Naive thymus-derived CD4-positive, alpha-beta T cell (primary cell): Measurements from ENCODE around the gene COLEC11. TPM values are rescaled to one million over a fixed set of nuclear protein-coding genes. Genes with fewer than 3 reads are reported as not detected.
"Not testable (repeated sequence)": the region's sequence is repeated elsewhere in the genome, so short reads cannot be mapped to it uniquely, and the experiment has no call there.

Experiments
- ATAC-seq: fragments of 150-1000 bp; cut with Tn5 transposase; 2 replicates; pipeline ENCODE4 v1.10.0; 2021; ENCODE audit warnings: mild to moderate bottlenecking, moderate library complexity
- CTCF ChIA-PET: fragments of 350-600 bp; sonication (Branson Sonifier 250); formaldehyde crosslinking; loops from one replicate; lab custom pipeline; 2021; ENCODE audit warnings: antibody characterized with exemption; lab: Charles Lee
- POLR2A ChIA-PET: fragments of 350-600 bp; sonication (Branson Sonifier 250); formaldehyde crosslinking; loops from one replicate; lab custom pipeline; 2021; ENCODE audit warnings: antibody characterized with exemption, inconsistent platforms; lab: Charles Lee
- DNase-seq, 9 donors: peaks; one replicate each; pipeline versions ENCODE4 v3.0.0 to v3.0.0-alpha.2; 2020 to 2022; ENCODE audit warnings: mixed read lengths in 1 of 9
- H3K27ac ChIP-seq: one replicate; pipeline ENCODE4 v1.7.0; 2013; ENCODE audit warnings: mild to moderate bottlenecking, low read depth, low read length, moderate library complexity
- H3K27me3 ChIP-seq, 2 donors: one replicate each; pipeline ENCODE4 v1.7.0; 2013; ENCODE audit warnings: low read length in 2 of 2, mild to moderate bottlenecking in 2 of 2, moderate library complexity in 2 of 2; ENCODE audit not compliant: control insufficient read depth in 2 of 2, insufficient read depth in 2 of 2
- H3K36me3 ChIP-seq, 3 experiments: 1 replicate in 2 of 3; 2 replicates in 1 of 3; pipeline ENCODE4 v1.7.0; 2013; ENCODE audit warnings: low read length in 3 of 3, mild to moderate bottlenecking in 3 of 3, moderate library complexity in 1 of 3; ENCODE audit not compliant: insufficient read depth in 3 of 3, control insufficient read depth in 2 of 3
- H3K4me1 ChIP-seq, 2 donors: one replicate each; pipeline ENCODE4 v1.7.0; 2013; ENCODE audit warnings: low read length in 2 of 2, mild to moderate bottlenecking in 2 of 2, moderate library complexity in 1 of 2; ENCODE audit not compliant: control insufficient read depth in 2 of 2, insufficient read depth in 2 of 2
- H3K4me3 ChIP-seq: 2 replicates; pipeline ENCODE4 v1.7.0; 2013; ENCODE audit warnings: mild to moderate bottlenecking, low read length
- H3K9me3 ChIP-seq, 3 experiments: 1 replicate in 2 of 3; 2 replicates in 1 of 3; pipeline ENCODE4 v1.7.0; 2013; ENCODE audit warnings: low read length in 3 of 3; ENCODE audit not compliant: control insufficient read depth in 2 of 3
- H3K27ac Mint-ChIP-seq, 9 donors: one replicate each; pipeline ENCODE4 v1.8.0; 2020 to 2022; ENCODE audit warnings: mixed read lengths in 9 of 9, mild to moderate bottlenecking in 8 of 9, moderate library complexity in 5 of 9, inconsistent platforms in 2 of 9
- H3K27me3 Mint-ChIP-seq, 5 donors: one replicate each; pipeline ENCODE4 v1.8.0; 2021 to 2022; ENCODE audit warnings: mixed read lengths in 5 of 5, mild to moderate bottlenecking in 1 of 5
- H3K36me3 Mint-ChIP-seq, 5 donors: one replicate each; pipeline ENCODE4 v1.8.0; 2020 to 2022; ENCODE audit warnings: mixed read lengths in 5 of 5, mild to moderate bottlenecking in 3 of 5, inconsistent platforms in 1 of 5
- H3K4me1 Mint-ChIP-seq, 7 donors: one replicate each; pipeline ENCODE4 v1.8.0; 2020 to 2022; ENCODE audit warnings: mixed read lengths in 7 of 7, mild to moderate bottlenecking in 3 of 7, inconsistent platforms in 1 of 7
- H3K4me3 Mint-ChIP-seq, 10 donors: one replicate each; pipeline ENCODE4 v1.8.0; 2020 to 2022; ENCODE audit warnings: mild to moderate bottlenecking in 10 of 10, mixed read lengths in 10 of 10, moderate library complexity in 6 of 10, inconsistent platforms in 2 of 10
- H3K9me3 Mint-ChIP-seq, 11 donors: one replicate each; pipeline ENCODE4 v1.8.0; 2020 to 2022; ENCODE audit warnings: mixed read lengths in 11 of 11, mild to moderate bottlenecking in 4 of 11, inconsistent platforms in 1 of 11, moderate library complexity in 1 of 11
- intact Hi-C, 2 donors: fragments of 100-400 bp; cut with micrococcal nuclease; formaldehyde crosslinking; loops; one replicate each; pipeline ENCODE4 v1.15.1; 2023
- polyA plus RNA-seq, 2 donors: library from polyadenylated mRNA; unstranded; fragments of 300-500 nt; fragmentation: Illumina TruSeq; gene quantifications; one replicate each; pipeline ENCODE4 v1.2.3, GENCODE V29; 2021
- total RNA-seq, 6 experiments: library from RNA in 5 of 6; stranded (reverse) in 5 of 6; gene quantifications; 1 replicate in 5 of 6; 2 replicates in 1 of 6; pipeline ENCODE4 v1.2.3 and lab custom pipeline; 2021 to 2026

The COLEC11 gene
- total and polyA plus RNA-seq, 7 experiments from 2014 or later: 0.46 to 0.48 TPM; not detected in 5

DNA sequence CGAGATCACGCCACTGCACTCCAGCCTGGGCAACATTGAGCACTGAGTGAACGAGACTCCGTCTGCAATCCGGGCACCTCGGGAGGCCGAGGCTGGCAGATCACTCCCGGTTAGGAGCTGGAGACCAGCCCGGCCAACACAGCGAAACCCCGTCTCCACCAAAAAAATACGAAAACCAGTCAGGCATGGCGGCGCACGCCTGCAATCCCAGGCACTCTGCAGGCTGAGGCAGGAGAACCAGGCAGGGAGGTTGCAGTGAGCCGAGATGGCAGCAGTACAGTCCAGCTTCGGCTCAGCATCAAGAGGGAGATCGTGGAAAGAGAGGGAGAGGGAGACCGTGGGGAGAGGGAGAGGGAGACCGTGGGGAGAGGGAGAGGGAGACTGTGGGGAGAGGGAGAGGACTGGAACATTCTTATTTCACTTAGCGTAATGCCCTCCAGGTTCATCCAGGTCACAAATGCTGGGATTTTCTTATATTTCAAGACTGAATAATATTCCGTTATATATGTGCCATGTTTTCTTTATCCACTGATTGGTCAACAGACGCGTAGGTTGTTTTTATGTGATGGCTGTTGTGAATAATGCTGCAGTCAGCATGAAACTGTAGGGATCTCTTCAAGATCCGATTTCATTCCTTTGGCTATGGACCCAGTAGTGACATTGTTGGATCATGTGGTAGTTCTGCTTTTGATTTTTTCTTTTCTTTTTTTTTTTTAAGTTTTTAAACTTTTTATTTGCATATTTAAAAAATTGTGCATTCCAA, 21.7 kb downstream of the COLEC11 start:
- intact Hi-C loops, DNase-seq, H3K9me3 ChIP-seq, H3K36me3 ChIP-seq, POLR2A ChIA-PET, H3K27me3 ChIP-seq, H3K36me3 Mint-ChIP-seq, CTCF ChIA-PET, H3K4me3 Mint-ChIP-seq, H3K27ac ChIP-seq, H3K4me3 ChIP-seq, H3K4me1 ChIP-seq, H3K4me1 Mint-ChIP-seq, ATAC-seq: not testable (repeated sequence)
- Mint-ChIP-seq H3K9me3 (peaks cover 0 to 42% (median 10%) of the 10 kb centered on the region in 11 donors), H3K27me3 (peaks cover 0 to 12% (median 3%) of the 10 kb centered on the region in 5 donors), H3K27ac (peak overlapping the region in 1 of 9 donors; percentile 73)

DNA sequence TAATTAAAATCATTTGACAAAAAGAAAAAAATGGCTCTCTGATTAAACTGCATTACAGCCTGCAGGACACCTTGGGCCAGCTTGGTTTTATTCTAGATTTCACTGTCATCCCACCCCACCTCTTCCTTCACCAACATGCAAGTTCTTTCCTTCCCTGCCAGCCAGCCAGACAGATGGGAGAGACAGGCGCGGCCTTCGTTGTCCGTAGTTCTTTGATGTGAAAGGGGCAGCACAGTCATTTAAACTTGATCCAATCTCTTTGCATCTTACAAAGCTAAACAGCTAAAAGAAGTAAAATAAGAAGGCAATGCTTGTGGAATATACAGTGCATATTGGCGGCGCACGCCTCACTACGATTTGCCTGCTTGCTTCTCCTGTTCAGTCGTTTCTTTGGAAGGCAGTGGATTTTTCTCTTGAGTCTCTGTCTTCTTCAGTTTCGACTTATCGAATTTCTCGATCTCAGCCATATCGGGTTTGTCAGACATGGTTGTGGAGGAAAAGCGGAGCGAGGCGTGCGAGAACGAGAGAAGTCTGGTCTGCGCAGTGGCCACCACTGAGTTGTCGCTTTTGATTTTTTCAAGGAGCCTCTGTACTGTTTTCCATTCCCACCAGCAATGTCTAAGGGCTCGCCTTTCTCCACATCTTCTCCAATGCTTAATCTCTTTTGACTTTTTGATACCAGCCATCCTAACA, 22.4 kb downstream of the COLEC11 start:
- peaks cover 0 to 12% (median 3%) of the 10 kb centered on the region in 5 donors for H3K27me3 Mint-ChIP-seq
- POLR2A ChIA-PET: no interaction called here
- Histone ChIP-seq H3K27ac (no peak overlapping the region), H3K4me1 (no peaks in the 10 kb centered on the region), H3K9me3 (no peaks in the 10 kb centered on the region), H3K4me3 (no peak overlapping the region), H3K36me3 (no peaks in the 10 kb centered on the region), H3K27me3 (no peaks in the 10 kb centered on the region)
- H3K27ac Mint-ChIP-seq: no peak overlapping the region
- ATAC-seq (no peak), DNase-seq (no peak)
- peaks cover 0 to 9% (median 0%) of the 10 kb centered on the region in 5 donors for H3K36me3 Mint-ChIP-seq
- peaks cover 0 to 42% (median 7%) of the 10 kb centered on the region in 11 donors for H3K9me3 Mint-ChIP-seq
- H3K4me3 Mint-ChIP-seq: no peak overlapping the region
- H3K4me1 Mint-ChIP-seq: no peaks in the 10 kb centered on the region
- CTCF ChIA-PET: no interaction called here
- intact Hi-C loops: no loop called here

DNA sequence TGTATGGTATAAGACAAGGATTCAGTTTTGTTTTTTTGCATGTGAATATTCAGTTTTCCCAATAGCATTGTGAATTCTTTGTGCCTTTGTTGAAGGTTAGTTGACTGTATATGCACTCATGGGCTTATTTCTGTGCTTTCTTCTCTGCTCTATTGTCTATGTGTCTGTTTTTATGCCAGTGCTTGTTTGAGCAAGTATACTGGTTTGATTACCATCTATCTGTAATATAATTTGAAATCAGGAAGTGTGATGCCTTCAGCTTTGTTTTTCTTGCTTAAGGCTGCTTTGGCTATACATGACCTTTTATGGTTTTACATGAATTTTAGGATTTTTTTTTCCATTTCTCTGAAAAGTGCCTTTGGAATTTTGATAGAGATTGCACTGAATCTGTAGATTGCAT, 23.5 kb downstream of the COLEC11 start:
- ATAC-seq (no peak), DNase-seq (no peak)
- Mint-ChIP-seq H3K4me1 (no peaks in the 10 kb centered on the region), H3K36me3 (peaks cover 0 to 8% (median 0%) of the 10 kb centered on the region in 5 donors), H3K27me3 (peaks cover 0 to 12% (median 3%) of the 10 kb centered on the region in 5 donors), H3K9me3 (peaks cover 0 to 41% (median 7%) of the 10 kb centered on the region in 11 donors), H3K27ac (no peak overlapping the region), H3K4me3 (no peak overlapping the region)
- no peaks in the 10 kb centered on the region for H3K27me3 ChIP-seq
- intact Hi-C loops: no loop called here
- POLR2A ChIA-PET: no interaction called here
- H3K4me3 ChIP-seq: no peak overlapping the region
- H3K9me3 ChIP-seq: no peaks in the 10 kb centered on the region
- H3K36me3 ChIP-seq: no peaks in the 10 kb centered on the region
- H3K4me1 ChIP-seq: no peaks in the 10 kb centered on the region
- CTCF ChIA-PET: no interaction called here
- H3K27ac ChIP-seq: no peak overlapping the region

DNA sequence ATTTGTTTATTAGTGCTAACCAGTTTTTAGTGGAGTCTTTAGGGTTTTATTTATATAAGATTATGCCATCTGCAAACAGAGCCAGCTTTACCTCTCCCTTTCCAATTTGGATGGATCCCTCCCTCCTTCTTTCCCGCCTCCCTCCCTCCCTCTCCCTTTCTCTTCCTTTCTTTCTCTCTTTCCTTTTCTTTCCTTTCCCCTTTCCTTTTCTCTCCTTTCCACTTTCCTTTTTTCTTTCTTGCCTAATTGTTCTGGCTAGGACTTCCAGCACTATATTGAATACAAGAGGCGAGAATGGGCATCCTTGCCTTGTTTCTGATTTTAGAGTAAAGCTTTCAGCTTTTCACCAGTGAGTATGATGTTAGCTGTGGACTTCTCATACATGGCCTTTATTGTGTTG, 24.1 kb downstream of the COLEC11 start:
- peaks cover 0 to 36% (median 7%) of the 10 kb centered on the region in 11 donors for H3K9me3 Mint-ChIP-seq
- intact Hi-C loops: no loop called here
- no peaks in the 10 kb centered on the region for H3K9me3 ChIP-seq
- DNase-seq (no peak), ATAC-seq (no peak)
- POLR2A ChIA-PET: no interaction called here
- no peaks in the 10 kb centered on the region for H3K36me3 ChIP-seq
- no peaks in the 10 kb centered on the region for H3K4me1 Mint-ChIP-seq
- no peak overlapping the region for H3K4me3 Mint-ChIP-seq
- no peak overlapping the region for H3K27ac ChIP-seq
- no peak overlapping the region for H3K4me3 ChIP-seq
- H3K36me3 Mint-ChIP-seq: peaks cover 0 to 5% (median 0%) of the 10 kb centered on the region in 5 donors
- no peaks in the 10 kb centered on the region for H3K27me3 ChIP-seq
- H3K4me1 ChIP-seq: no peaks in the 10 kb centered on the region
- CTCF ChIA-PET: no interaction called here
- no peak overlapping the region for H3K27ac Mint-ChIP-seq
- H3K27me3 Mint-ChIP-seq: peaks cover 0 to 14% (median 3%) of the 10 kb centered on the region in 5 donors

DNA sequence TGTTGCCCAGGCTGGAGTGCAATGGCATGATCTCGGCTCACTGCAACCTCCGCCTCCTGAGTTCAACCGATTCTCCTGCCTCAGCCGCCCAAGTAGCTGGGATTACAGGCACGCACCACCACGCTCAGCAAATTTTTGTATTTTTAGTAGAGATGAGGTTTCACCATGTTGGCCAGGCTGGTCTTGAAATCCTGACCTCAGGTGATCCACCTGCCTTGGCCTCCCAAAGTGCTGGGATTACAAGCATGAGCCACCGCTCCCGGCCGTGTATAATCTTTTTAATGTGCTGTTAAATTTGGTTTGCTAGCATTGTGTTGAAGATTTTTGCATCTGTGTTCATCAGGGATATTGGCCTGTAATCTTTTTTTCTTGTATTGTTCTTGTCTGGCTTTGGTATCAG, 24.7 kb downstream of the COLEC11 start:
- H3K36me3 Mint-ChIP-seq, H3K27ac Mint-ChIP-seq, ATAC-seq, H3K27me3 ChIP-seq, POLR2A ChIA-PET, H3K4me1 Mint-ChIP-seq, CTCF ChIA-PET, intact Hi-C loops, H3K4me3 ChIP-seq, H3K9me3 ChIP-seq, H3K4me1 ChIP-seq, H3K27ac ChIP-seq, H3K36me3 ChIP-seq, H3K4me3 Mint-ChIP-seq: not testable (repeated sequence)
- DNase-seq: peak in 1 of 9 donors; percentile 1
- Mint-ChIP-seq H3K9me3 (peaks cover 0 to 30% (median 7%) of the 10 kb centered on the region in 11 donors), H3K27me3 (peaks cover 0 to 14% (median 3%) of the 10 kb centered on the region in 5 donors)

DNA sequence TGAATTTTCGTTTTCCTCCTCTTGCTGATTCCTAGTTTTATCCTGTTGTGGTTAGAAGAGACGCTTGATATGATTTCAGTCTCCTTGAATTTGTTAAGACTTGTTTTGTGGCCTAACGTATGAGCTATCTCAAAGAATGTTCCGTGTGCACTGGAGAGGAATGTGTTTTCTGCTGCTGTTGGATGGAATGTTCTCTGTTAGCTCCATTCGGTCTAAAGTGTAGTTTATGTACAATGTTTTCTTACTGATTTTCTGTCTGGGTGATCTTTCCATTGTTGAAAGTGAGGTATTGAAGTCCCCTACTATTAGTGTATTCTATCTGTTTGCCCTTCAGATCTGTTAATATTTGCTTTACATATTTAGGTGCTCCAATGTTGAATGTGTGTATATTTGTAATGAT, 25.9 kb downstream of the COLEC11 start:
- no peak overlapping the region for H3K4me3 Mint-ChIP-seq
- ATAC-seq: no peak
- no peak overlapping the region for H3K27ac ChIP-seq
- peaks cover 0 to 14% (median 3%) of the 10 kb centered on the region in 5 donors for H3K27me3 Mint-ChIP-seq
- no peaks in the 10 kb centered on the region for H3K4me1 ChIP-seq
- H3K4me3 ChIP-seq: no peak overlapping the region
- intact Hi-C loops: no loop called here
- peak overlapping the region in 1 of 9 donors; percentile 37 for H3K27ac Mint-ChIP-seq
- no peak for DNase-seq
- H3K36me3 Mint-ChIP-seq: peaks cover 0 to 5% (median 0%) of the 10 kb centered on the region in 5 donors
- POLR2A ChIA-PET: no interaction called here
- H3K9me3 ChIP-seq: no peaks in the 10 kb centered on the region
- H3K4me1 Mint-ChIP-seq: no peaks in the 10 kb centered on the region
- H3K9me3 Mint-ChIP-seq: peaks cover 0 to 21% (median 7%) of the 10 kb centered on the region in 11 donors
- H3K36me3 ChIP-seq: no peaks in the 10 kb centered on the region
- CTCF ChIA-PET: no interaction called here
- no peaks in the 10 kb centered on the region for H3K27me3 ChIP-seq
